ENCODE results near the gene C1orf35.

DNA sequence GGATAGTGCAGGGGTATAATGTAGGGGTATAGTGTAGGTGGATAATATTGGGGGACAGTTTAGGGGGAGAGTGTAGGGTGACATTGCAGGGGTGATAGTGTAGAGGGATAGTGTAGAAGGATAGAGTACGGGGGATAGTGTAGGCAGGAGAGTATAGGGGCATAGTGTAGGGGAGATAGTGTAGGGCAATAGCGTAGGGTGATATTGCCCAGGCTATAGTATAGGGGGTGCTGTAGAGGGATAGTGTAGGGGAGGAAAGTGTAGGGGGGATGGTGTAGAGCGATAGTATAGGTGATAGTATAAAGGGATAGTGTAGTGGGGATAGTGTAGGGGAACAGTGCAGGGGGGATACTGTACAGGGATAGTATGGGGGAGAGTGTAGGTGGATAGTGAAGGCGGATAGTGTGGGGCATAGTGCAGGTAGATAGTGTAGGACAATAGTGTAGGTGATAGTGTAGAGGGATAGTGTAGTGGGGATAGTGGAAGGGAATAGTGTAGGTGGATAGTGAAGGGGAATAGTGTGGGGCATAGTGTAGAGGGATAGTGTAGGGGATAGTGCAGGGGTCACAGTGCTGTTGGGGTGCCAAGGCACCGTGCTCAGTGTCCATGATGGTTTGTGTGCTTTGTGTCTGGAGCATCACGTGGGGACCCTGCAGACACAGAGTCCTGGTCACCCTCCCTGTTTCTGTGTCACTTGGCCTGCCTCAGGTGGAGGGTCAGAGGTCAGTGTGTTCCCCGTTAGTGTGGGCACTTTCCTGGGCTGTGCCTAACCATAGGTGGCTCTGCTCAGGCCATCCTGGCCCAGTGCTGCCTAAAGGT, 31.1 kb downstream of the C1orf35 start:
- TF ChIP-seq EP300 (IDR thresholded peaks at IDR 0.05; ENCODE audit: borderline replicate concordance) (no peak), TAF1 (IDR thresholded peaks at IDR 0.05; ENCODE audit: low read depth) (no peak), CEBPB (IDR thresholded peaks at IDR 0.05) (no peak), YY1 (IDR thresholded peaks at IDR 0.05; ENCODE audit: low read depth) (no peak), NFIC (IDR thresholded peaks at IDR 0.05) (no peak), FOXM1 (IDR thresholded peaks at IDR 0.05; ENCODE audit: borderline replicate concordance, low read depth) (no peak), RAD21 (IDR thresholded peaks at IDR 0.05; ENCODE audit: low read depth) (no peak), EGR1 (IDR thresholded peaks at IDR 0.05) (no peak)
- TF ChIP-seq, protein P1, sequence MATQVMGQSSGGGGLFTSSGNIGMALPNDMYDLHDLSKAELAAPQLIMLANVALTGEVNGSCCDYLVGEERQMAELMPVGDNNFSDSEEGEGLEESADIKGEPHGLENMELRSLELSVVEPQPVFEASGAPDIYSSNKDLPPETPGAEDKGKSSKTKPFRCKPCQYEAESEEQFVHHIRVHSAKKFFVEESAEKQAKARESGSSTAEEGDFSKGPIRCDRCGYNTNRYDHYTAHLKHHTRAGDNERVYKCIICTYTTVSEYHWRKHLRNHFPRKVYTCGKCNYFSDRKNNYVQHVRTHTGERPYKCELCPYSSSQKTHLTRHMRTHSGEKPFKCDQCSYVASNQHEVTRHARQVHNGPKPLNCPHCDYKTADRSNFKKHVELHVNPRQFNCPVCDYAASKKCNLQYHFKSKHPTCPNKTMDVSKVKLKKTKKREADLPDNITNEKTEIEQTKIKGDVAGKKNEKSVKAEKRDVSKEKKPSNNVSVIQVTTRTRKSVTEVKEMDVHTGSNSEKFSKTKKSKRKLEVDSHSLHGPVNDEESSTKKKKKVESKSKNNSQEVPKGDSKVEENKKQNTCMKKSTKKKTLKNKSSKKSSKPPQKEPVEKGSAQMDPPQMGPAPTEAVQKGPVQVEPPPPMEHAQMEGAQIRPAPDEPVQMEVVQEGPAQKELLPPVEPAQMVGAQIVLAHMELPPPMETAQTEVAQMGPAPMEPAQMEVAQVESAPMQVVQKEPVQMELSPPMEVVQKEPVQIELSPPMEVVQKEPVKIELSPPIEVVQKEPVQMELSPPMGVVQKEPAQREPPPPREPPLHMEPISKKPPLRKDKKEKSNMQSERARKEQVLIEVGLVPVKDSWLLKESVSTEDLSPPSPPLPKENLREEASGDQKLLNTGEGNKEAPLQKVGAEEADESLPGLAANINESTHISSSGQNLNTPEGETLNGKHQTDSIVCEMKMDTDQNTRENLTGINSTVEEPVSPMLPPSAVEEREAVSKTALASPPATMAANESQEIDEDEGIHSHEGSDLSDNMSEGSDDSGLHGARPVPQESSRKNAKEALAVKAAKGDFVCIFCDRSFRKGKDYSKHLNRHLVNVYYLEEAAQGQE (IDR thresholded peaks at IDR 0.05; ENCODE audit: low read depth) = no peak
- TF ChIP-seq, protein P2, sequence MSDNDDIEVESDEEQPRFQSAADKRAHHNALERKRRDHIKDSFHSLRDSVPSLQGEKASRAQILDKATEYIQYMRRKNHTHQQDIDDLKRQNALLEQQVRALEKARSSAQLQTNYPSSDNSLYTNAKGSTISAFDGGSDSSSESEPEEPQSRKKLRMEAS (IDR thresholded peaks at IDR 0.05) = no peak

Measured in Ishikawa (cell line).